Upper lobe of right lung (tissue), 1 donor: Measurements from ENCODE around the gene TXNRD1. TPM values are rescaled to one million over a fixed set of nuclear protein-coding genes. Genes with fewer than 3 reads are reported as not detected.

Experiments
- ATAC-seq: fragments of 200-7000 bp; cut with Tn5 transposase; one replicate; pipeline ENCODE4 v1.9.1; 2020; ENCODE audit warnings: mild to moderate bottlenecking, moderate library complexity
- DNase-seq: peaks from one replicate; pipeline ENCODE4 v3.0.0-alpha.2; 2020
- H3K27ac ChIP-seq: fragments of 200-600 bp; one replicate; pipeline ENCODE4 v1.8.0; 2022
- H3K27me3 ChIP-seq: fragments of 200-600 bp; one replicate; pipeline ENCODE4 v1.8.0; 2022; ENCODE audit warnings: mild to moderate bottlenecking
- H3K36me3 ChIP-seq: fragments of 200-600 bp; one replicate; pipeline ENCODE4 v1.8.0; 2022
- H3K4me1 ChIP-seq: fragments of 200-600 bp; one replicate; pipeline ENCODE4 v1.8.0; 2022
- H3K4me3 ChIP-seq: fragments of 200-600 bp; one replicate; pipeline ENCODE4 v1.8.0; 2022; ENCODE audit warnings: mild to moderate bottlenecking
- H3K9me3 ChIP-seq: fragments of 200-600 bp; one replicate; pipeline ENCODE4 v1.8.0; 2022
- CTCF ChIP-seq: fragments of 200-600 bp; IDR thresholded peaks from one replicate; pipeline ENCODE4 v1.8.0; 2022; ENCODE audit warnings: antibody characterized with exemption
- intact Hi-C: fragments of 100-400 bp; cut with DNase I; formaldehyde crosslinking; loops from one replicate; pipeline ENCODE4 v1.11.0; 2022
- total RNA-seq: library from RNA; stranded (reverse); fragmentation: NEBNext Ultra II Directional; extraction: Animal tissue kit (Norgen Biotek cat#: 25700); gene quantifications from one replicate; pipeline ENCODE4 v1.2.1, GENCODE V29; 2021
- donor health status: DM: no; HTN: yes; CAD: no; lungs with severe emphysema.

The TXNRD1 gene
- total RNA-seq, 1 donor from 2014 or later: 161 TPM

DNA sequence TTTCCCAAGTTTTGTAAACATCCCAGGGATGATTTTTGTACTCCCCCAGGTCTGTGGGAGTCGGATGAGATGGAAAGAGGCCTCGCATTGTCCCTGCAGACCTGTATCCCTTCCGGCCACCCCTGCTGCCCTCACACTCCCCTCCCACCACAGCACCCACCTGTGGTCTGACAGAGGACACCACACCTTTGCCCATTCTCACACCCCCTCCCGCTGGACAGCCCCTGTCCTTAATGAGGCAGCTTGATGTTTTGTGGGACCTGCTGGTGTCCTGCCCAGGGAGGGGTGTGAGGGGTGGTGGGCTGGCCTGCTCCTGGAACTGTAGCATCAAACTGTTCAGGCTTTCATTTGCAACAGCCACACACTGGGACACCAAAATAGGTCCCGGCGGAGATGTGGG lies 159.2 kb downstream of the TXNRD1 start:
- Histone ChIP-seq H3K4me1 (peaks cover 7% of the 10 kb centered on the region), H3K27me3 (no peaks in the 10 kb centered on the region), H3K4me3 (no peak overlapping the region), H3K27ac (no peak overlapping the region), H3K9me3 (peaks cover 2% of the 10 kb centered on the region), H3K36me3 (no peaks in the 10 kb centered on the region)
- ATAC-seq (no peak), DNase-seq (no peak)
- intact Hi-C loops: no loop called here
- TF ChIP-seq CTCF: no peak

GRCh38 chr12:104375775-104376174 lies 160.2 kb downstream of the TXNRD1 start:
- no peak for TF ChIP-seq CTCF
- no peak for DNase-seq
- no peaks in the 10 kb centered on the region for H3K9me3 ChIP-seq
- no peak for ATAC-seq
- peaks cover 7% of the 10 kb centered on the region for H3K4me1 ChIP-seq
- no peaks in the 10 kb centered on the region for H3K27me3 ChIP-seq
- no peaks in the 10 kb centered on the region for H3K36me3 ChIP-seq
- H3K4me3 ChIP-seq: no peak overlapping the region
- intact Hi-C loops: no loop called here
- H3K27ac ChIP-seq: no peak overlapping the region

- Histone ChIP-seq H3K27ac (no peak overlapping the region), H3K27me3 (no peaks in the 10 kb centered on the region), H3K36me3 (no peaks in the 10 kb centered on the region), H3K9me3 (no peaks in the 10 kb centered on the region), H3K4me3 (no peak overlapping the region), H3K4me1 (peaks cover 3% of the 10 kb centered on the region)
- DNase-seq (no peak), ATAC-seq (no peak)
- intact Hi-C loops: no loop called here
- TF ChIP-seq CTCF: no peak
Measured at GRCh38 chr12:104376650-104377513, 161.3 kb downstream of the TXNRD1 start.

- TF ChIP-seq CTCF: no peak
- DNase-seq: no peak
- Histone ChIP-seq H3K9me3 (no peaks in the 10 kb centered on the region), H3K36me3 (no peaks in the 10 kb centered on the region), H3K27ac (no peak overlapping the region), H3K4me3 (no peak overlapping the region), H3K4me1 (peaks cover 8% of the 10 kb centered on the region), H3K27me3 (no peaks in the 10 kb centered on the region)
- ATAC-seq: no peak
- intact Hi-C loops: no loop called here
Measured at GRCh38 chr12:104377514-104377812, 161.9 kb downstream of the TXNRD1 start.

GRCh38 chr12:104378427-104378826 lies 162.8 kb downstream of the TXNRD1 start:
- no peak overlapping the region for H3K27ac ChIP-seq
- ATAC-seq: no peak
- no peak overlapping the region for H3K4me3 ChIP-seq
- no peaks in the 10 kb centered on the region for H3K36me3 ChIP-seq
- no peaks in the 10 kb centered on the region for H3K9me3 ChIP-seq
- peaks cover 8% of the 10 kb centered on the region for H3K4me1 ChIP-seq
- no peak for DNase-seq
- no peaks in the 10 kb centered on the region for H3K27me3 ChIP-seq
- no peak for TF ChIP-seq CTCF
- intact Hi-C loops: no loop called here

- ATAC-seq: no peak
- DNase-seq: no peak
- intact Hi-C loops: loop anchor here (10.0 kb wide), 1 partner anchor 673 kb away; no protein-coding TSS in a partner anchor
- no peaks in the 10 kb centered on the region for H3K27me3 ChIP-seq
- TF ChIP-seq CTCF: no peak
- H3K4me1 ChIP-seq: peaks cover 8% of the 10 kb centered on the region
- H3K36me3 ChIP-seq: no peaks in the 10 kb centered on the region
- no peaks in the 10 kb centered on the region for H3K9me3 ChIP-seq
- H3K4me3 ChIP-seq: no peak overlapping the region
- no peak overlapping the region for H3K27ac ChIP-seq
Measured at GRCh38 chr12:104381341-104381730, 165.8 kb downstream of the TXNRD1 start.
